ENCODE results near the gene MYO3B.
"Not testable (repeated sequence)": the region's sequence is repeated elsewhere in the genome, so short reads cannot be mapped to it uniquely, and the experiment has no call there.

Gene MYO3B

GRCh38 chr2:170262806-170263205, 84.9 kb downstream of the MYO3B start:
- Histone ChIP-seq H3K27ac (ENCODE audit: low read depth, low read length) (no peak overlapping the region), H2BK5ac (ENCODE audit: low read depth, low read length, poor library complexity) (no peak overlapping the region), H3K4me1 (ENCODE audit: control insufficient read depth in 1 of 2, insufficient read depth in 2 of 2, low read length in 2 of 2) (no peaks in the 10 kb centered on the region), H3K18ac (ENCODE audit: low read length) (no peak overlapping the region), H2AFZ (ENCODE audit: insufficient read depth, low read length, poor library complexity) (no peak overlapping the region), H2AK5ac (ENCODE audit: low read length) (no peak overlapping the region), H4K12ac (ENCODE audit: low read depth, low read length) (no peak overlapping the region), H2BK120ac (ENCODE audit: insufficient read depth, low read length, poor library complexity) (no peak overlapping the region), H3K9me3 (ENCODE audit: insufficient read depth, low read depth, low read length) (peaks cover 2% of the 10 kb centered on the region), H3K14ac (ENCODE audit: low read length) (no peak overlapping the region), H2BK12ac (ENCODE audit: low read length) (no peak overlapping the region), H3K79me1 (ENCODE audit: low read length) (no peaks in the 10 kb centered on the region), H3K4me3 (ENCODE audit: low read depth, low read length) (no peak overlapping the region), H3K4me2 (ENCODE audit: low read length) (no peak overlapping the region), H3K23ac (ENCODE audit: low read length) (no peak overlapping the region), H3K4ac (ENCODE audit: low read depth, low read length) (no peak overlapping the region), H3K9ac (ENCODE audit: low read length) (no peak overlapping the region), H4K91ac (ENCODE audit: low read depth, low read length) (no peak overlapping the region), H3K36me3 (ENCODE audit: control insufficient read depth in 1 of 2, insufficient read depth in 2 of 2, low read length in 2 of 2) (no peaks in the 10 kb centered on the region), H3K79me2 (ENCODE audit: control insufficient read depth, insufficient read depth, low read length, poor library complexity) (no peaks in the 10 kb centered on the region), H4K8ac (ENCODE audit: low read depth, low read length) (no peak overlapping the region), H3K27me3 (ENCODE audit: insufficient read depth, low read length) (no peaks in the 10 kb centered on the region)
- no CpG with 5 or more reads among the region's 4 CpGs for WGBS (ENCODE audit: extremely low coverage, insufficient coverage, insufficient read length)
- DNase-seq, result no peak

GRCh38 chr2:170263728-170264521, 86.0 kb downstream of the MYO3B start:
- H3K79me1 ChIP-seq (ENCODE audit: low read length); H4K8ac ChIP-seq (ENCODE audit: low read depth, low read length); H3K9me3 ChIP-seq (ENCODE audit: insufficient read depth, low read depth, low read length); H3K23ac ChIP-seq (ENCODE audit: low read length); H3K14ac ChIP-seq (ENCODE audit: low read length); H4K91ac ChIP-seq (ENCODE audit: low read depth, low read length); H3K27me3 ChIP-seq (ENCODE audit: insufficient read depth, low read length); H2AFZ ChIP-seq (ENCODE audit: insufficient read depth, low read length, poor library complexity); H2BK120ac ChIP-seq (ENCODE audit: insufficient read depth, low read length, poor library complexity); H2BK12ac ChIP-seq (ENCODE audit: low read length); DNase-seq; H3K36me3 ChIP-seq (ENCODE audit: control insufficient read depth in 1 of 2, insufficient read depth in 2 of 2, low read length in 2 of 2); H3K4ac ChIP-seq (ENCODE audit: low read depth, low read length); H2BK5ac ChIP-seq (ENCODE audit: low read depth, low read length, poor library complexity); H3K4me2 ChIP-seq (ENCODE audit: low read length); H3K18ac ChIP-seq (ENCODE audit: low read length); H3K4me3 ChIP-seq (ENCODE audit: low read depth, low read length); H2AK5ac ChIP-seq (ENCODE audit: low read length); H4K12ac ChIP-seq (ENCODE audit: low read depth, low read length); H3K27ac ChIP-seq (ENCODE audit: low read depth, low read length); H3K79me2 ChIP-seq (ENCODE audit: control insufficient read depth, insufficient read depth, low read length, poor library complexity); H3K9ac ChIP-seq (ENCODE audit: low read length); H3K4me1 ChIP-seq (ENCODE audit: control insufficient read depth in 1 of 2, insufficient read depth in 2 of 2, low read length in 2 of 2): not testable (repeated sequence)
- WGBS (ENCODE audit: extremely low coverage, insufficient coverage, insufficient read length), result no CpG with 5 or more reads among the region's 7 CpGs

- no peak overlapping the region for H3K23ac ChIP-seq (ENCODE audit: low read length)
- no peak overlapping the region for H3K4me3 ChIP-seq (ENCODE audit: low read depth, low read length)
- H3K9ac ChIP-seq (ENCODE audit: low read length), result no peak overlapping the region
- H3K4me2 ChIP-seq (ENCODE audit: low read length), result no peak overlapping the region
- no peaks in the 10 kb centered on the region for H3K36me3 ChIP-seq (ENCODE audit: control insufficient read depth in 1 of 2, insufficient read depth in 2 of 2, low read length in 2 of 2)
- H4K12ac ChIP-seq (ENCODE audit: low read depth, low read length), result no peak overlapping the region
- H3K4ac ChIP-seq (ENCODE audit: low read depth, low read length), result no peak overlapping the region
- H3K27ac ChIP-seq (ENCODE audit: low read depth, low read length), result no peak overlapping the region
- H3K27me3 ChIP-seq (ENCODE audit: insufficient read depth, low read length), result no peaks in the 10 kb centered on the region
- no peak overlapping the region for H2BK12ac ChIP-seq (ENCODE audit: low read length)
- no CpG with 5 or more reads among the region's 2 CpGs for WGBS (ENCODE audit: extremely low coverage, insufficient coverage, insufficient read length)
- no peak overlapping the region for H4K8ac ChIP-seq (ENCODE audit: low read depth, low read length)
- no peaks in the 10 kb centered on the region for H3K79me1 ChIP-seq (ENCODE audit: low read length)
- H3K18ac ChIP-seq (ENCODE audit: low read length), result no peak overlapping the region
- DNase-seq, result no peak
- no peak overlapping the region for H2BK120ac ChIP-seq (ENCODE audit: insufficient read depth, low read length, poor library complexity)
- no peak overlapping the region for H2BK5ac ChIP-seq (ENCODE audit: low read depth, low read length, poor library complexity)
- no peak overlapping the region for H2AK5ac ChIP-seq (ENCODE audit: low read length)
- no peaks in the 10 kb centered on the region for H3K4me1 ChIP-seq (ENCODE audit: control insufficient read depth in 1 of 2, insufficient read depth in 2 of 2, low read length in 2 of 2)
- H3K14ac ChIP-seq (ENCODE audit: low read length), result no peak overlapping the region
- no peak overlapping the region for H2AFZ ChIP-seq (ENCODE audit: insufficient read depth, low read length, poor library complexity)
- peaks cover 2% of the 10 kb centered on the region for H3K9me3 ChIP-seq (ENCODE audit: insufficient read depth, low read depth, low read length)
- no peaks in the 10 kb centered on the region for H3K79me2 ChIP-seq (ENCODE audit: control insufficient read depth, insufficient read depth, low read length, poor library complexity)
- H4K91ac ChIP-seq (ENCODE audit: low read depth, low read length), result no peak overlapping the region
Observed at GRCh38 chr2:170264522-170264860, 86.5 kb downstream of the MYO3B start.

- Histone ChIP-seq H4K12ac (ENCODE audit: low read depth, low read length) (no peak overlapping the region), H3K79me2 (ENCODE audit: control insufficient read depth, insufficient read depth, low read length, poor library complexity) (no peaks in the 10 kb centered on the region), H3K27me3 (ENCODE audit: insufficient read depth, low read length) (no peaks in the 10 kb centered on the region), H2AK5ac (ENCODE audit: low read length) (no peak overlapping the region), H3K18ac (ENCODE audit: low read length) (no peak overlapping the region), H3K9me3 (ENCODE audit: insufficient read depth, low read depth, low read length) (peaks cover 2% of the 10 kb centered on the region), H3K4me2 (ENCODE audit: low read length) (no peak overlapping the region), H3K4ac (ENCODE audit: low read depth, low read length) (no peak overlapping the region), H3K79me1 (ENCODE audit: low read length) (no peaks in the 10 kb centered on the region), H3K4me1 (ENCODE audit: control insufficient read depth in 1 of 2, insufficient read depth in 2 of 2, low read length in 2 of 2) (no peaks in the 10 kb centered on the region), H3K23ac (ENCODE audit: low read length) (no peak overlapping the region), H2BK5ac (ENCODE audit: low read depth, low read length, poor library complexity) (no peak overlapping the region), H3K14ac (ENCODE audit: low read length) (no peak overlapping the region), H3K9ac (ENCODE audit: low read length) (no peak overlapping the region), H2BK120ac (ENCODE audit: insufficient read depth, low read length, poor library complexity) (no peak overlapping the region), H3K27ac (ENCODE audit: low read depth, low read length) (no peak overlapping the region), H2AFZ (ENCODE audit: insufficient read depth, low read length, poor library complexity) (no peak overlapping the region), H2BK12ac (ENCODE audit: low read length) (no peak overlapping the region), H3K36me3 (ENCODE audit: control insufficient read depth in 1 of 2, insufficient read depth in 2 of 2, low read length in 2 of 2) (no peaks in the 10 kb centered on the region), H4K8ac (ENCODE audit: low read depth, low read length) (no peak overlapping the region), H4K91ac (ENCODE audit: low read depth, low read length) (no peak overlapping the region), H3K4me3 (ENCODE audit: low read depth, low read length) (no peak overlapping the region)
- DNase-seq, result no peak
Observed at GRCh38 chr2:170264865-170265264, 86.9 kb downstream of the MYO3B start.

All from trophoblast cell (in vitro differentiated cells and primary cell).